Gastroesophageal sphincter (tissue), 3 donors: ENCODE measurements around the gene MAN2B2.

Experiments
- EP300 ChIP-seq: sonication (generic); formaldehyde crosslinking; IDR thresholded peaks from one replicate; pipeline ENCODE4 v1.6.1; 2017; ENCODE audit warnings: antibody characterized with exemption, mild to moderate bottlenecking
- POLR2A ChIP-seq, 2 donors: fragments of 450-650 bp; IDR thresholded peaks; one replicate each; pipeline ENCODE4 v1.6.1; 2017; ENCODE audit warnings: antibody characterized with exemption in 2 of 2, mild to moderate bottlenecking in 2 of 2, moderate library complexity in 1 of 2
- TF ChIP-seq, protein P1 (sequence below), 4 experiments: fragments of 200-600 bp in 2 of 4; fragments of 450-650 bp in 2 of 4; sonication (generic) in 1 of 4; IDR thresholded peaks; one replicate each; pipeline ENCODE4 v1.5.1; 2017 to 2019; ENCODE audit warnings: antibody characterized with exemption in 4 of 4, mild to moderate bottlenecking in 2 of 4, moderate library complexity in 2 of 4

GRCh38 chr4:6525474-6525873 lies 49.5 kb upstream of the MAN2B2 start:
- TF ChIP-seq, protein P1, sequence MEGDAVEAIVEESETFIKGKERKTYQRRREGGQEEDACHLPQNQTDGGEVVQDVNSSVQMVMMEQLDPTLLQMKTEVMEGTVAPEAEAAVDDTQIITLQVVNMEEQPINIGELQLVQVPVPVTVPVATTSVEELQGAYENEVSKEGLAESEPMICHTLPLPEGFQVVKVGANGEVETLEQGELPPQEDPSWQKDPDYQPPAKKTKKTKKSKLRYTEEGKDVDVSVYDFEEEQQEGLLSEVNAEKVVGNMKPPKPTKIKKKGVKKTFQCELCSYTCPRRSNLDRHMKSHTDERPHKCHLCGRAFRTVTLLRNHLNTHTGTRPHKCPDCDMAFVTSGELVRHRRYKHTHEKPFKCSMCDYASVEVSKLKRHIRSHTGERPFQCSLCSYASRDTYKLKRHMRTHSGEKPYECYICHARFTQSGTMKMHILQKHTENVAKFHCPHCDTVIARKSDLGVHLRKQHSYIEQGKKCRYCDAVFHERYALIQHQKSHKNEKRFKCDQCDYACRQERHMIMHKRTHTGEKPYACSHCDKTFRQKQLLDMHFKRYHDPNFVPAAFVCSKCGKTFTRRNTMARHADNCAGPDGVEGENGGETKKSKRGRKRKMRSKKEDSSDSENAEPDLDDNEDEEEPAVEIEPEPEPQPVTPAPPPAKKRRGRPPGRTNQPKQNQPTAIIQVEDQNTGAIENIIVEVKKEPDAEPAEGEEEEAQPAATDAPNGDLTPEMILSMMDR (IDR thresholded peaks at IDR 0.05): no peak
- TF ChIP-seq POLR2A (IDR thresholded peaks at IDR 0.05): no peak
- no peak for TF ChIP-seq EP300
